Caco-2 (cell line): ENCODE data around the gene LYZL6. TPM values are rescaled to one million over a fixed set of nuclear protein-coding genes. Genes with fewer than 3 reads are reported as not detected.

Experiments used
- BruUV-seq: library from RNA; stranded (reverse); fragments of 400-500 nt; replicated peaks from 2 replicates; lab custom pipeline; 2021; lab: Mats Ljungman, UMichigan
- CTCF ChIA-PET: fragments of 300-600 bp; sonication (Branson Sonifier 250); formaldehyde crosslinking; loops from one replicate; lab custom pipeline; 2022; ENCODE audit warnings: antibody characterized with exemption; lab: Charles Lee
- POLR2A ChIA-PET: fragments of 300-600 bp; sonication (Branson Sonifier 250); formaldehyde crosslinking; loops from one replicate; lab custom pipeline; 2022; ENCODE audit warnings: antibody characterized with exemption; lab: Charles Lee
- DNase-seq, 2 experiments: peaks; one replicate each; pipeline versions ENCODE4 v3.0.0 to v3.0.0-alpha.2; 2020 to 2022
- H3K27me3 ChIP-seq: replicated peaks from 2 replicates; pipeline ENCODE4 v1.6.0; 2011; ENCODE audit warnings: low read length; ENCODE audit not compliant: control insufficient read depth, insufficient read depth
- H3K36me3 ChIP-seq: 2 replicates; pipeline ENCODE4 v1.5.1; 2011; ENCODE audit warnings: low read length; ENCODE audit not compliant: control insufficient read depth, insufficient read depth
- H3K4me1 ChIP-seq: fragments of 250-450 bp; sonication (Bioruptor Pico); 2 replicates; pipeline ENCODE4 v1.5.1; 2020; ENCODE audit warnings: mild to moderate bottlenecking
- H3K4me3 ChIP-seq: 2 replicates; pipeline ENCODE4 v1.5.1; 2011; ENCODE audit warnings: low read depth, mild to moderate bottlenecking, control low read depth, low read length
- H3K9me3 ChIP-seq: fragments of 250-450 bp; sonication (Bioruptor Pico); 2 replicates; pipeline ENCODE4 v1.5.1; 2020; ENCODE audit warnings: mild to moderate bottlenecking, moderate library complexity
- H3K27ac Mint-ChIP-seq: one replicate; pipeline ENCODE4 v1.8.0; 2022; ENCODE audit warnings: mixed read lengths; ENCODE audit not compliant: unreplicated experiment
- H3K27me3 Mint-ChIP-seq: one replicate; pipeline ENCODE4 v1.8.0; 2022; ENCODE audit warnings: mixed read lengths; ENCODE audit not compliant: insufficient read depth, unreplicated experiment
- H3K36me3 Mint-ChIP-seq: one replicate; pipeline ENCODE4 v1.8.0; 2022; ENCODE audit warnings: mild to moderate bottlenecking, mixed read lengths; ENCODE audit not compliant: insufficient read depth, unreplicated experiment
- H3K4me1 Mint-ChIP-seq: one replicate; pipeline ENCODE4 v1.8.0; 2022; ENCODE audit warnings: low read depth, mixed read lengths; ENCODE audit not compliant: unreplicated experiment
- H3K4me3 Mint-ChIP-seq: one replicate; pipeline ENCODE4 v1.8.0; 2022; ENCODE audit warnings: mild to moderate bottlenecking, moderate library complexity, mixed read lengths; ENCODE audit not compliant: unreplicated experiment
- H3K9me3 Mint-ChIP-seq: one replicate; pipeline ENCODE4 v1.8.0; 2022; ENCODE audit warnings: mixed read lengths; ENCODE audit not compliant: unreplicated experiment
- CTCF ChIP-seq, 2 experiments: fragments of 200-600 bp in 1 of 2; IDR thresholded peaks; 1 replicate in 1 of 2; 2 replicates in 1 of 2; pipeline versions ENCODE4 v1.5.1 to v1.8.0; 2011 to 2022; ENCODE audit warnings: antibody characterized with exemption in 1 of 2, control low read depth in 1 of 2, inconsistent platforms in 1 of 2, low read depth in 1 of 2, low read length in 1 of 2, mild to moderate bottlenecking in 1 of 2, moderate library complexity in 1 of 2; ENCODE audit not compliant: insufficient read depth in 1 of 2, severe bottlenecking in 1 of 2, unreplicated experiment in 1 of 2
- intact Hi-C: fragments of 100-400 bp; cut with micrococcal nuclease; formaldehyde crosslinking; loops from one replicate; pipeline ENCODE4 v1.10.0; 2022; ENCODE audit not compliant: unreplicated experiment
- total RNA-seq: library from RNA; stranded (reverse); gene quantifications from 2 replicates; pipeline ENCODE4 v1.2.3, GENCODE V29; 2022

LYZL6 gene
- total RNA-seq, 1 experiment from 2014 or later: not detected

- DNase-seq: no peak
- Mint-ChIP-seq H3K36me3 (no peaks in the 10 kb centered on the region), H3K27ac (no peak overlapping the region), H3K4me3 (no peak overlapping the region), H3K9me3 (no peaks in the 10 kb centered on the region), H3K27me3 (no peaks in the 10 kb centered on the region), H3K4me1 (peaks cover 9% of the 10 kb centered on the region)
- no peak overlapping the region for H3K4me3 ChIP-seq
- BruUV-seq: no TSS peak
- no peaks in the 10 kb centered on the region for H3K4me1 ChIP-seq
- ChIA-PET CTCF (no interaction called here), POLR2A (no interaction called here)
- H3K9me3 ChIP-seq: no peaks in the 10 kb centered on the region
- no peaks in the 10 kb centered on the region for H3K36me3 ChIP-seq
- intact Hi-C loops: no loop called here
- H3K27me3 ChIP-seq: no peaks in the 10 kb centered on the region
- no peak for TF ChIP-seq CTCF (IDR thresholded peaks at IDR 0.05; ENCODE audit: insufficient read depth in 1 of 2, low read depth in 1 of 2, low read length in 1 of 2, severe bottlenecking in 1 of 2, unreplicated experiment in 1 of 2)
These were observed 7.5 kb downstream of the LYZL6 start for GRCh38 chr17:35936063-35936462.

- H3K27me3 ChIP-seq: no peaks in the 10 kb centered on the region
- no TSS peak for BruUV-seq
- Mint-ChIP-seq H3K27ac (no peak overlapping the region), H3K4me3 (no peak overlapping the region), H3K27me3 (no peaks in the 10 kb centered on the region), H3K36me3 (peaks cover 7% of the 10 kb centered on the region), H3K4me1 (peaks cover 14% of the 10 kb centered on the region), H3K9me3 (no peaks in the 10 kb centered on the region)
- no peak overlapping the region for H3K4me3 ChIP-seq
- no peaks in the 10 kb centered on the region for H3K9me3 ChIP-seq
- ChIA-PET POLR2A (no interaction called here), CTCF (interaction anchor here (0.7 kb wide), 1 partner anchor 205 kb away, joined by 6 read pairs; no protein-coding TSS in a partner anchor)
- no peaks in the 10 kb centered on the region for H3K36me3 ChIP-seq
- no peak for TF ChIP-seq CTCF (IDR thresholded peaks at IDR 0.05; ENCODE audit: insufficient read depth in 1 of 2, low read depth in 1 of 2, low read length in 1 of 2, severe bottlenecking in 1 of 2, unreplicated experiment in 1 of 2)
- no peak for DNase-seq
- H3K4me1 ChIP-seq: peaks cover 3% of the 10 kb centered on the region; the same call in 1 of the 2 replicates
- intact Hi-C loops: loop anchor here (5.0 kb wide), 1 partner anchor 87 kb away; no protein-coding TSS in a partner anchor
These were observed 8.8 kb downstream of the LYZL6 start for GRCh38 chr17:35934760-35935159.

GRCh38 chr17:35932586-35932985 lies 10.9 kb downstream of the LYZL6 start:
- no peaks in the 10 kb centered on the region for H3K9me3 ChIP-seq
- no TSS peak for BruUV-seq
- Mint-ChIP-seq H3K4me1 (peaks cover 20% of the 10 kb centered on the region), H3K9me3 (no peaks in the 10 kb centered on the region), H3K4me3 (no peak overlapping the region), H3K36me3 (peaks cover 7% of the 10 kb centered on the region), H3K27me3 (no peaks in the 10 kb centered on the region), H3K27ac (no peak overlapping the region)
- peaks cover 3% of the 10 kb centered on the region; the same call in 1 of the 2 replicates for H3K4me1 ChIP-seq
- H3K27me3 ChIP-seq: no peaks in the 10 kb centered on the region
- ChIA-PET POLR2A (no interaction called here), CTCF (no interaction called here)
- H3K4me3 ChIP-seq: no peak overlapping the region
- intact Hi-C loops: loop anchor here (5.0 kb wide), 1 partner anchor 85 kb away; no protein-coding TSS in a partner anchor
- no peak for TF ChIP-seq CTCF (IDR thresholded peaks at IDR 0.05; ENCODE audit: insufficient read depth in 1 of 2, low read depth in 1 of 2, low read length in 1 of 2, severe bottlenecking in 1 of 2, unreplicated experiment in 1 of 2)
- no peaks in the 10 kb centered on the region for H3K36me3 ChIP-seq
- DNase-seq: no peak
